WERI-Rb-1 (cell line): ENCODE results near the gene UBAP1L.

Experiments used
- DNase-seq: peaks from one replicate; pipeline ENCODE4 v3.0.0-alpha.2; 2020
- H3K27ac ChIP-seq: fragments of 250-450 bp; sonication (Bioruptor Pico); 2 replicates; pipeline ENCODE4 v1.5.1; 2020; ENCODE audit warnings: mild to moderate bottlenecking, moderate library complexity
- H3K27me3 ChIP-seq: fragments of 250-450 bp; sonication (Bioruptor Pico); 2 replicates; pipeline ENCODE4 v1.5.1; 2021; ENCODE audit warnings: mild to moderate bottlenecking, low read depth, moderate library complexity; ENCODE audit not compliant: insufficient read depth, severe bottlenecking
- H3K36me3 ChIP-seq: fragments of 250-450 bp; sonication (Bioruptor Pico); 2 replicates; pipeline ENCODE4 v1.5.1; 2020; ENCODE audit warnings: mild to moderate bottlenecking, moderate library complexity
- H3K4me3 ChIP-seq: 2 replicates; pipeline ENCODE4 v1.5.1; 2011; ENCODE audit warnings: low read depth, mild to moderate bottlenecking, control low read depth, low read length
- H3K9me3 ChIP-seq: fragments of 250-450 bp; sonication (Bioruptor Pico); 2 replicates; pipeline ENCODE4 v1.5.1; 2021; ENCODE audit warnings: mild to moderate bottlenecking, moderate library complexity; ENCODE audit not compliant: severe bottlenecking
- CTCF ChIP-seq: IDR thresholded peaks from 2 replicates; pipeline ENCODE4 v1.5.1; 2011; ENCODE audit warnings: low read depth, mild to moderate bottlenecking, control low read depth, inconsistent platforms, low read length

The UBAP1L gene

GRCh38 chr15:65056868-65057548, 58.0 kb downstream of the UBAP1L start:
- Histone ChIP-seq H3K27ac (no peak overlapping the region), H3K4me3 (no peak overlapping the region), H3K9me3 (no peaks in the 10 kb centered on the region), H3K27me3 (no peaks in the 10 kb centered on the region), H3K36me3 (no peaks in the 10 kb centered on the region)
- no peak for TF ChIP-seq CTCF
- no peak for DNase-seq

GRCh38 chr15:65056106-65056505, 58.9 kb downstream of the UBAP1L start:
- no peaks in the 10 kb centered on the region for H3K9me3 ChIP-seq
- no peak overlapping the region for H3K4me3 ChIP-seq
- H3K27ac ChIP-seq = no peak overlapping the region
- no peaks in the 10 kb centered on the region for H3K27me3 ChIP-seq
- DNase-seq = no peak
- no peak for TF ChIP-seq CTCF
- no peaks in the 10 kb centered on the region for H3K36me3 ChIP-seq

- TF ChIP-seq CTCF = no peak
- Histone ChIP-seq H3K4me3 (no peak overlapping the region), H3K36me3 (no peaks in the 10 kb centered on the region), H3K27me3 (no peaks in the 10 kb centered on the region), H3K9me3 (no peaks in the 10 kb centered on the region), H3K27ac (no peak overlapping the region)
- no peak for DNase-seq
These were observed 59.7 kb downstream of the UBAP1L start for GRCh38 chr15:65055201-65055870.

GRCh38 chr15:65054333-65055200, 60.4 kb downstream of the UBAP1L start:
- peak; percentile 79 for DNase-seq
- no peaks in the 10 kb centered on the region for H3K27me3 ChIP-seq
- no peaks in the 10 kb centered on the region for H3K36me3 ChIP-seq
- H3K27ac ChIP-seq = no peak overlapping the region
- peak; percentile 97 for TF ChIP-seq CTCF
- no peak overlapping the region for H3K4me3 ChIP-seq
- H3K9me3 ChIP-seq = no peaks in the 10 kb centered on the region

- Histone ChIP-seq H3K9me3 (no peaks in the 10 kb centered on the region), H3K27ac (no peak overlapping the region), H3K36me3 (no peaks in the 10 kb centered on the region), H3K27me3 (no peaks in the 10 kb centered on the region), H3K4me3 (no peak overlapping the region)
- DNase-seq = no peak
- no peak for TF ChIP-seq CTCF
These were observed 62.0 kb downstream of the UBAP1L start for GRCh38 chr15:65052956-65053355.
